GM15510 (cell line): ENCODE results near the gene CELF4.

Experiments
- POLR2A ChIP-seq: IDR thresholded peaks from 3 replicates; pipeline ENCODE4 v1.6.1; 2011; ENCODE audit warnings: borderline replicate concordance; ENCODE audit not compliant: insufficient read length; ENCODE audit errors: extremely low read depth

CELF4 gene

DNA sequence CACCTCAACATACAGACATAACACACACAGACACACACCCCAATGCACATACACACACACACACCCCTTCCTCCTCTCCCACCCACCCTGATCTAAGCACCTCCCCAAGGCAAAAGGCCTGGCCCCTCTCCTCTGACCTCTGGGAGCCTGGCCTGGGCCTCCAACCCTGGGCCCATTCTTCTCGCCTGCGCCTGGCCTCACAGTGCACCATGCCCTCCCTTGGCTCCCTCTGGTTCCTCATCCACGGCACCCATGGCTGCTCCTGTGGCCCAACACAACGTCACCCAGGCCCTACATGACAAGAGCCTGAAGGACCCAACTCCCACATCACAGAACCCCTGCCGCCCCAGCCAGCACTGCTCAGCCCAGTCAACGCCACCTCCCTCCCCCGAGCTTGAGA is 281.3 kb downstream of the CELF4 start:
- TF ChIP-seq POLR2A: no peak

DNA sequence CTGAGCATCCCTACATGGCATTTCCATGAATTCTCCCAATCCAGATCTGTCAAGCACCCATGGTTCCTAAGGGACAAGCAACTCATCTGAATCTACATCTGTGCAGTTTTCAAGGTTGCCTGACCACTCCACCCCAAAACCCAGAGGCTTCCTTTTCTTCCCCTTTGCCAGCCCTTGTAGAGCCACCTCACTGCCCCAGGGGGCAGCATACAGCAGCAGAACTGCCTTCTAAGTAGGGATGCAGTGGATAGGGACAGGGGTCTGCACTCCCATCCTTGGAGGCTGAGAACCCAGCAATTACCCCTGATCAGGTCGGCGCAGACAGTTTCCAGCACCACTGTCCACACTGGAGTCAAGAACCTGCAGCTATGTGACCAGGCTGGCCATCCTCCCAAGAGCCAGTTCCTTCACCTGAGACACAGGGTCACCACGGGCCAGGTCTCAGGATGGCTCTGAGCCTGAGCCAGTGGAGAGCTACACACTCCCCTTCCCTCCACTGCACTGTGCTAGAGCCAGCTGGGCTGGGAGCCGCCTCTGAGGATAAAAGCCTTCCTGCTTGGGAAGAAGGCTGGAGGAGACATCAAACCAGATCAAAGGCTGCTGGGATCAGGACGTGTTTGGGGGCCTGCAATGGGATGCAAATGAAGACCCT is 283.1 kb downstream of the CELF4 start:
- TF ChIP-seq POLR2A: no peak

DNA sequence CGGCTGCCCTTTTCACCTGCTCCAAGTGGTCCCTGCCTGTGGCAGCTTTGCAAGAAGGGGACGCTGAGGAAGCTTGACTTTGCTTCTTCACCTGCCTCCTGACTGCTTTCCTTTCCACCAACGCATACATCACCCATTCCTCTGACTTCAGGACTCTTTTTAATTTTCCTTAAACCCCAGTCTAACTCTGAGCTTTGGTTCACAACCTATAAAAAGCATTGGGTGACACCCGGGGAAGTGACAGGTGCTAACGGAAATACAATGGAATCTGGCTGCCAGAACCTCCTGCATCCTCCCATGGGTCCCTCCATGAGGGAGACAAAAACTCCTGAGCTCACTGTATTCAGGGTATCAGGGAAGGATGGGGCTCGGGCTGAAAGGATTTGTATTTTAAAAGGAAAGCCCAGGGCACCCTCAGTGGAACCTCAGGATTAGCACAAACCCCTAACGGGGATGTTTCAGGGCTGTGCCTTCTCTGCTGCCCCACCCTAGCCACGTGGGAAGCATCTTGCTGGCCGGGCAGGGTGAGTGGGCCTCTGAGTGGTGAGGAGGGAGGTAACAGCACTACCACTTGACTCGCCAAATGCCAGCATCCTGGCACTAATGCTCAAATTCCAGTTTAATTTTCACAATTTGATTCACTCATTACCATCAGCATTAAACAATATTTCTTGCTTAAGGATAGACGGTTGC is 284.8 kb downstream of the CELF4 start:
- no peak for TF ChIP-seq POLR2A

DNA sequence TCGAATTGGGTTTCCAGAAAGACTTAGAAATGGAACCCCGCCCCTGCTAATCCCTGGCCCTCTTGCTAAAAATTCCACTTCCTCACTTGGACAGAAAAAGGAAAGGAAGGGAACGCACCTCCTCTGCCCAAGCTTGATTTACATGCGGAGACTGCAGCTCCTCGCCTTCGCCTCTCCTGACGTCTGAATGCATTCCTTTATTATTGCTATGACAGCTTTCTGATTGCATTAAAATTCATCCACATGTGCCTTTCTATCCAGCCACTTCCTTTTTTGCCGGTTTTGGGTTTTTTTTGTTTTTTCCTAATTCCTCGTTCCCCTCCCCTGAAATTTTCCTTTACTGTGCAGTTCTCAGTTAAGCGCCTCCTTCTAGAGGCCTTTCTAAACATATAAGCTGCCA is 287.8 kb downstream of the CELF4 start:
- no peak for TF ChIP-seq POLR2A

DNA sequence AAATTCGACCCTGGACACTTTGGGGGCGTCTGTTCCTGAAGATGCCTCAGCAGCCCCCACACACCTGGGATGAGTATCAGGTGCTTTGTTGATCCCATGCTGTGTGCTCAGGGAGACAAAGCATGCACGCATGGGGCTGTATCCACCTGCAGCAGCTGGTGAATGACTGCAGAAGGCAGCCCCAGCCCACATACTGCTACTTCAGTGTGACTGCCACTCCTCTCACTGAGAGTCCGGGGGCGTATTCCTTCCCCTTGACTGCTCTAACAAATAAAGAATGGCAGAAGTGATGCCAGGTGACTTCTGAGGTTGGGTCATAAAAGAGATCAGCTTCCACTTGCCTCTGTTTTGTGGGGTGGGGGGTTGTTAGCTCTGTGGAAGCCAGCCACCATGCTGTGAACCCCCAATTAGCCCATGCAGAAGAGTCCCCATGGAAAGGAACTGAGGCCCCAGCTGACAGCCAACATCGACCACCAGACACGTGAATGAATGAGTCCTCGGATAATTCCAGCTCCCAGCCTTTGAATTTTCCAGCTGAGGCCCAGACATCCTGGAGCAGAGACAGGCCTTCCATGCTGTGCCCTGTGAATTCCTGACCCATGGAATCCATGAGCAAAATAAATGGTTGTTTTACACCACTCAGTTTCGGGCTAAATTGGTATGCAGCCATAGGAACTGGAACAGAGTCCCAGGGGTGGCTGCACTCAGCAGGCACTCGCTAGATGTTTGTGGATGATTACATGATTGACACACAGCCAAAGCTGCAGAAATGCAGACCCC is 289.3 kb downstream of the CELF4 start:
- no peak for TF ChIP-seq POLR2A

DNA sequence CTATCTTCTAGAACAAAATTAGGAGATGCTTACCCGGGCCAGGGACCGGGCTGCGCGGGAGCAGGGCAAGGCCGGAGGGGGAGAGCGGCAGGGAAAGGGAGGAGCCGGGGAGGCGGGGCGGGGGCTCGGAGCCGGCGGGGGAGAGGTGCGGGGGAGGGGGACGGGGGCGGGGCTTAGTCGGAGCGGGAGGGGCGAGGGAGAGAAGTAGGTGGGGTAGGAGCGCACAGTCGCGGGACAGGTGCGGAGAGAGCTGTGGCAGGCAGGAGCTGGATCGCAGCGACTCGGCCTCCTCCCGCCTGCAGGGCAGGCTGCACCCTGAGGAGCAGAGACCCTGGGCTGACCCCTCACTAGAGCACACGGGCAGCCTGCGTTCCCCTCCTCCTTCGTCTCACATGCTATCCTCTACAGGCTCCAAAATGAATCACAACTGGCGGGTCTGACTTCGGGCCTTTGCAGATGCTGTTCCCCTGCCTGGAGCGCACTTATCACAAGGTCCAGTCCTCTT is 290.3 kb downstream of the CELF4 start:
- no peak for TF ChIP-seq POLR2A

DNA sequence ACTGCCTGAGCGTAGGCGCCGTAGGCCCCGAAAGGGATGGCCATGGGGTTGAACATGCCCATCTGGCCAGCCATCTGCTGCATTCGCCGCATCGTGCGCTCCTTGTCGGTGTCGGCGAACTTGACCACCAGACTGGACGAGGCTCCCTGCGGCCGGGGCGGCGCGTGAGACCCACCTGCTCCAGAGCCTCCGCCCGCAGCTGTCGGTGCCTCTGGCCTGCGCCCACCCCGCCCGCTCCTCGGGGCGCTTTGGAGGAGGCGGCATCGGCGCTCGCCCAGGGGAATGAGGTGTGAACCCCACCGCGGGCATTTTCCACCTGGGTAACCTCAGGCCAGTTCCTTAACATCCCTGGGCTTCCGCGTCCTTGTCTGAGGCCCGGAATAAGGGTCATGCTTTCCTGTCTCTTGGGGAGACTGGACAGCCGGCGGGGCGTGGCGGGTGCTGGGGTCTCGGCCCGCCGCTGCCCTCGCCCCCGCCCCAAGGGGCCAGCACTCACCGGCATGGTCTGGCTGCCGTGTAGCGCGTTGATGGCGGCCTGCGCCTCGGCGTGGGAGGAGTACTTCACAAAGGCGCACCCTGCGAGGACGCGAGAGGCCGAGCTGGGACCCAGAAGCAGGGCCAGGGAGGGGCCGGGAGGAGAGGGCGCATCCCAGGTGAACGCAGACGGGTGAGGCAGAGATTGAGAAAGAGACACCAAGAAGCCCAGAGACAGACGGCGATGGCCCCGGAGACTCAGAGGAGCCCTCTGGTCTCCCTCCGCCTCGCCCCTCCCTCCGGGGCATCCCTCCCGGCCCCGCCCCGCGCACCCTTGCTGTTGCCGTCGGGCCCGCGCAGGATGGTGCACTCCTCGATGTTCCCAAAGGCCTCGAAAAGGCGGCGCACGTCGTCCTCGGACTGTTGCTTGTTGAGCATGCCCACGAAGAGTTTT is 291.0 kb downstream of the CELF4 start:
- no peak for TF ChIP-seq POLR2A

DNA sequence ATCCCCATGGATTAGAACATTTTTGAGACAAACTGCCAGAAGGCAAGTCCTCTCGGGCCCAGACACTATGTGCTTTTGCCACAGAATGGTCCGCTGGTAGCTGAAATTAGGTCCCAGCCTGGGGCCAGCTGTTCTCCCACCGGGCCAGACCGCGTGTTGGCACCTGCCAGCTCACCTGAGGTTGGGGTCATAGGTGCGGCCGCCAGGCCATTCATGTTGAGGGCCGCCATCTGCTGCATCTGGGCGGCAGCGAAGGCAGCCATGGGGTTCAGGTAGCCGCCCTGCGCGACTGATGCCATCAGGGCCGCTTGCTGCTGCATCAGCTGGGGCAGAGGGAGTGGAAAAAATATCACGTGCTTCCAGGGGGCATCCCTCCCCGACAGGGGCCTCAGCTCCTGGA is 292.8 kb downstream of the CELF4 start:
- no peak for TF ChIP-seq POLR2A

DNA sequence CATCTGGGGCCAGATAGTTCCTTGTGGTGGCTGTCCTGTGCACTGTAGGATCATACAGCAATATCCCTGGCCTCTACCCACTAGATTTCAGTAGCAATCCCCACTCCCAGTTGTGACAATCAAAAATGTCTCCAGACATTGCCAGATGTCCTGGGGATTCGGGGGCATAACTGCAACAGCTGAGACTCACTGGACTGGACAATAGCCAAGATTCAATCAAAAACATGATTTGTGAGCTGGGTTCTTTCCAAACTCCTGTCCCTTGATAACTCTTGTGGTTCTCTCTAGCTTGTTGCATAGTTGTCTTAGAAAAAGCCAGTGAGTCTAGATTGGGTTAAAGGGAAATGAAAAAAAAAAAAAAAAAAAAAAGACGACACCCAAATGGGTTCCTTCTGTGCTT is 293.4 kb downstream of the CELF4 start:
- TF ChIP-seq POLR2A: no peak

DNA sequence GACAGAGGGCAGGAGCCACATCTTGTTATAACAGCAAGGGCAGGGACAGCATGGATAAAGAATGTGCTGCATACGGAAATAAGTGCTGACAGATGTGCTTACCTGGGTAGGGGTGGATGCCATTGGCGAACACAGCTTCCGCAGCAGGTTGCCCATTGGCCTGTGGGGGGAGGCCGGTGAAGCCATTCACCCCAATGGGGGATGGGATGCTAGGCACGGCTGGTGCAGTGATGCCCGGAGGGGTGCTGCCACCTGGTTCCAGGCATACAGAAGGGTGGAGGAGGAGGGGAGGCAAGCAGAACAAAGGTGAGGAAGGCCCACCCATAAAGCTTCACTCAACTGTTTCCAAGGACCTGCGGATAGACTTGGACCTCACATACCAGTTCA is 294.9 kb downstream of the CELF4 start:
- TF ChIP-seq POLR2A: no peak

DNA sequence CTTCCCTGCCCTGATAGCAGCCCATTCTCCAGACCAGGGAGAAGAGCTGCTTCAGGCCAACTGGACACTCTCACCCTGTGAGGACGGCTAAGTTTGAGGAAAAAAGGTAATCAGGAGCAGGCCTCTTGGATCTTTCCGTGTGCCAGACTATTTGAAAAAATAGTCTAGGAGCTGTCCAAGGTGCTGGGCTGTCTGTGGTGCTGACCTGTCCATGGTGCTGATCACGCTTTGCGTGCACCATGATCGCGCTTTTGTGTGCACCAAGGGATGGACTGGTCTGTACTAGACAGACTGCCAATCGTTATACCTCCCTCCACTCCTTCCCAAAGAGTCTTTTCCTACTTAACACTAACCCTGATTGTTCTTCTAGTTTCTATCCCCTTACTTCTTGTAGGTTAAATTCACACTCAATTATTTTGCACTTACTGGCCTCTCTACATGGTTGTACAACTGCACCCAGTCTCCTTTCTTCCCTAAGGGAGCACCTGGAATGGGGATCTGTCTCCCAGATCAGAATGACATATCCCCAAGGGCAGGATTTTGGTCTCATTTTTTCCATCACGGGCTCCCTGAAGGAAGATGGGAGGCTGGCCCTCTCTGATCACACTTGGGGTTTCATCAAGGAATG is 295.4 kb downstream of the CELF4 start:
- no peak for TF ChIP-seq POLR2A

DNA sequence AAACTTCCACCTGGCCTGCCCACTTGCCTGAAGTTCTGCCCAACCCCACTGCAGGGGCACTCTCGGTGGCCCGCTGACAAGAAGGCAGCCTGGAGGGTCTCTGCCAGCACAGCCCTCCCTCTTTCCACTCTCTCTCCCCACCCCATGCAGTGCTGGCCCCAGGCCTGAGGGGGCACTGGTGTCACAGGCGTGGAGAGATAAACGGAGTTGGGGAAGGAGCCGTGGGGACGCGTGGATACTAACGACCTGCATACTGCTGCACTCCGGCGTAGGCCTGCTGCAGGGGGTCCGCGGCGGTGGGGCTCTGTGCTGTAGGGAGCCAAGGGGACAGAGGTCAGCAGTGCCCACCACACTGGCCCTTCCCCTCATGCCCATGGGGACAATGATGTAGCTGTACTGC is 299.3 kb downstream of the CELF4 start:
- TF ChIP-seq POLR2A: no peak

DNA sequence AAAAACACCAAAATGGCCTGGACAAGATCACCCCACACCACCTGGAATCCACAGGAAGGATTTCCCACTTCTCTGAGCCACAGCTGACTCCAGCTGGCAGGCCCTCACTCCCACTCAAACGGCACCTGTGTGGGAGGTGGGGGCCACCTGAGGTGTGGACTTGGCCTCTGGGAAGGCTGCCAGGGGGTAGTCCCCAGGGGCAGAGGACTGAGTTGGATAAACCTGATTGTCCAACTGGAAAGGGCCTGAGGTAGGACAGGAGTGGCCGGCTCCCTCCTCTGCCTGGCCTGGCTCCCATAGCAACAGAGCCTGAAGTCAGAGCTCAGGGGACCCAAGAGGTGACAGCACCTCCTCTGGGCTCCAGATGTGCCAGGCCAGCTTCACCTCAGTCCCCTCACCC is 300.2 kb downstream of the CELF4 start:
- TF ChIP-seq POLR2A: no peak

DNA sequence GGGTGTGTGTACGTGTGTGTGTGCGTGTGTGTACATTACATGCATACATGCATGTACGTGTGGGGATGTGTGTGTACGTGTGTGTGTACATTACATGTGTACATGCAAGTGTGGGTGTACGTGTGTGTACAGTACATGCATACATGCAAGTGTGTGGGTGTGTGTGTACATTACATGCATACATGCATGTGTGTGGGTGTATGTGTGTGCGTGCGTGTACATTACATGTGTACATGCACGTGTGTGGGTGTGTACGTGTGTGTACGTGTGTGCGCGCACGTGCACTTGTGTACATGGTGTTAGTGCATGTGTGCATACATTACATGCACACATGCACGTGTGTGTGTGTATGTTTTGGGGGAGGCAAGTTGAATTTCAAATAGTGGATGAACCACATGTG is 300.6 kb downstream of the CELF4 start:
- no peak for TF ChIP-seq POLR2A

DNA sequence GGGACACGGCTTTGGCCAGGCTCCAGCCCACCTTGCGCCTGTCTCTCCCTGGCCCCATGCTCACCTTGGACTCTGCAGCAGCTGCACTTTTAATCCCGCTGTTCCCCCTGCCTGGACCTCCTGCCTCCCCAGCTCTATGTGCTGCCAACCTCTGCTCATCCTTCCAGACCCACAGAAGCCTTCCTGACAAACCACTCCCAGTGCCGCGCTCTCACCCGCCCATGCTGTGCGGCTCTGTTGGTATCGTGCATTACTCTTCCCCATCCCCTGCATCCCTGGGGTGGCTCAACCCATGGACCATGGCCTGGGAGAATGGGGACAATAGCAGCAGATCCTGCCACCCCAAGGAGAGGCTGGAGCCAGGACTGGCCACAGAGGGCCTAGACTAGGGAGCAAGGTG is 303.6 kb downstream of the CELF4 start:
- TF ChIP-seq POLR2A: no peak

DNA sequence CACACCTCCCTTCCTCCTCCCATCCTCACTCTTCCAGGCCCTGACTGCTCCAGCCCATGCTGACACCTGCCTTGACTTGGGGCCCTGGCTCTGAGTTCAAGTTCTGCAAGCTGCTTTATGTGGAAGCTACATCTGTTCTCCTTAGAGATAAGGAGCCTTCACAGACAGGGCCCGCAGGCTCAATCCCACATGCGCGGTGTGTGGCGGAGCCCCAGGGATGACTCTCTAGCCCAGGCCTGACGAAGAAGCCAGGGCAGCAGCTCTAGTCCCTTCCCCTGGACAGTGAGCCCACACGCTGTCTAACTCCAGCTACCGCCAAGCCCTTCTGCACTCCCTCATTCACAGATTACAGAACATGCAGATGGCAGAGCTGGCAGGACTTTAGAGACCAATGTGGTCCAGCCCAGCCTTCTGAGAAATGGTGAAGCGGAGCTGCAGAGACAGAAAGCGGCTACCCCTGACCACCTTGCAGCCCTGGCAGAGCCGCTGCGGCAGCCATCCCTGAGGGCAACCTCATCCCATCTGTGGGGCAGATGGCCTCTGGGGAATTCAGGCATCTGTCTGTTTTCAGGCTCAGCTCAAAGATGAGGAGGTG is 304.3 kb downstream of the CELF4 start:
- no peak for TF ChIP-seq POLR2A
